Common myeloid progenitor, CD34-positive (primary cell): ENCODE results near the gene MEX3B.

Experiments
- CTCF ChIA-PET: fragments of 350-600 bp; sonication (Branson Sonifier 250); formaldehyde crosslinking; loops from one replicate; lab custom pipeline; 2021; ENCODE audit warnings: antibody characterized with exemption; lab: Charles Lee
- POLR2A ChIA-PET: fragments of 350-600 bp; sonication (Branson Sonifier 250); formaldehyde crosslinking; loops from one replicate; lab custom pipeline; 2021; ENCODE audit warnings: antibody characterized with exemption; lab: Charles Lee
- DNase-seq, 3 donors: peaks; one replicate each; pipeline versions ENCODE4 v3.0.0 to v3.0.0-alpha.2; 2013
- H3K27ac ChIP-seq, 2 experiments: 1 replicate in 1 of 2; 2 replicates in 1 of 2; pipeline ENCODE4 v1.7.0; 2013; ENCODE audit warnings: inconsistent platforms in 2 of 2, low read length in 2 of 2, mild to moderate bottlenecking in 2 of 2, low read depth in 1 of 2, moderate library complexity in 1 of 2; ENCODE audit not compliant: severe bottlenecking in 2 of 2, insufficient read depth in 1 of 2, poor library complexity in 1 of 2
- H3K27me3 ChIP-seq, 5 experiments: replicated peaks in 2 of 5; 1 replicate in 3 of 5; 2 replicates in 2 of 5; pipeline versions ENCODE4 v1.6.1 to v1.7.0; 2013; ENCODE audit warnings: low read length in 4 of 5, mild to moderate bottlenecking in 2 of 5, moderate library complexity in 2 of 5, inconsistent platforms in 1 of 5; ENCODE audit not compliant: insufficient read depth in 5 of 5, control insufficient read depth in 4 of 5
- H3K36me3 ChIP-seq, 4 experiments: 1 replicate in 2 of 4; 2 replicates in 2 of 4; pipeline versions ENCODE4 v1.6.1 to v1.7.0; 2013; ENCODE audit warnings: low read length in 3 of 4, control low read depth in 1 of 4, mild to moderate bottlenecking in 1 of 4; ENCODE audit not compliant: control insufficient read depth in 4 of 4, insufficient read depth in 4 of 4
- H3K4me1 ChIP-seq, 4 experiments: 1 replicate in 3 of 4; 2 replicates in 1 of 4; pipeline versions ENCODE4 v1.6.1 to v1.7.1; 2013; ENCODE audit warnings: low read length in 3 of 4, mild to moderate bottlenecking in 3 of 4, control low read depth in 1 of 4, inconsistent platforms in 1 of 4, moderate library complexity in 1 of 4; ENCODE audit not compliant: control insufficient read depth in 4 of 4, insufficient read depth in 4 of 4; ENCODE audit errors: control extremely low read depth in 1 of 4
- H3K4me3 ChIP-seq, 7 experiments: 1 replicate in 4 of 7; 2 replicates in 3 of 7; pipeline versions ENCODE4 v1.5.1 to v1.7.0; 2013; ENCODE audit warnings: mild to moderate bottlenecking in 7 of 7, low read length in 6 of 7, moderate library complexity in 6 of 7, inconsistent platforms in 2 of 7, low read depth in 2 of 7, control low read depth in 1 of 7; ENCODE audit not compliant: insufficient read depth in 4 of 7, control insufficient read depth in 1 of 7; ENCODE audit errors: extremely low read depth in 1 of 7
- H3K9me3 ChIP-seq, 5 experiments: 1 replicate in 4 of 5; 2 replicates in 1 of 5; pipeline versions ENCODE4 v1.6.1 to v1.7.1; 2013; ENCODE audit warnings: low read length in 4 of 5, mild to moderate bottlenecking in 2 of 5, inconsistent platforms in 1 of 5, low read depth in 1 of 5, moderate library complexity in 1 of 5; ENCODE audit not compliant: control insufficient read depth in 4 of 5, insufficient read depth in 2 of 5; ENCODE audit errors: control extremely low read depth in 1 of 5
- WGBS: methylation state at CpG from one replicate; pipeline ENCODE4 v1.1.5; 2013; ENCODE audit not compliant: insufficient coverage; 5-methylcytosine and 5-hydroxymethylcytosine counted together

The MEX3B gene

GRCh38 chr15:82051664-82052063, 5.8 kb upstream of the MEX3B start:
- WGBS = 70% methylated on average over 6 of the region's 6 CpGs
- no peak for DNase-seq
- Histone ChIP-seq H3K36me3 (no peaks in the 10 kb centered on the region), H3K4me1 (peaks cover 0 to 9% (median 7%) of the 10 kb centered on the region in 4 experiments), H3K9me3 (no peaks in the 10 kb centered on the region), H3K4me3 (no peak overlapping the region), H3K27ac (no peak overlapping the region), H3K27me3 (peaks cover 0 to 3% (median 2%) of the 10 kb centered on the region in 5 experiments)
- POLR2A ChIA-PET = no interaction called here
- CTCF ChIA-PET = interaction anchor here (1.0 kb wide), 1 partner anchor 57 kb away, joined by 4 read pairs; no protein-coding TSS in a partner anchor

- ChIA-PET CTCF (interaction anchor here (0.9 to 2.7 kb wide), 7 partner anchors 9 to 639 kb away, joined by 3 to 16 read pairs (median 3); no protein-coding TSS in a partner anchor), POLR2A (no interaction called here)
- Histone ChIP-seq H3K27ac (no peak overlapping the region), H3K9me3 (no peaks in the 10 kb centered on the region), H3K36me3 (peaks cover 0 to under 1% (median 0%) of the 10 kb centered on the region in 4 experiments), H3K4me3 (no peak overlapping the region), H3K4me1 (peaks cover 0 to 19% (median 14%) of the 10 kb centered on the region in 4 experiments), H3K27me3 (peaks cover 0 to 3% (median 0%) of the 10 kb centered on the region in 5 experiments)
- no peak for DNase-seq
- WGBS = 100% methylated on average over 6 of the region's 8 CpGs
Observed at GRCh38 chr15:82048811-82049210, 3.0 kb upstream of the MEX3B start.

GRCh38 chr15:82047453-82048400, 1.9 kb upstream of the MEX3B start:
- Histone ChIP-seq H3K36me3 (peaks cover 0 to 11% (median 7%) of the 10 kb centered on the region in 4 experiments), H3K27ac (peak overlapping the region in 1 of 2 experiments; percentile 25), H3K4me3 (peak overlapping the region; percentile 59 to 96 (median 79)), H3K27me3 (peaks cover 0 to 3% (median 0%) of the 10 kb centered on the region in 5 experiments), H3K9me3 (no peaks in the 10 kb centered on the region), H3K4me1 (peaks cover 0 to 27% (median 24%) of the 10 kb centered on the region in 4 experiments)
- ChIA-PET CTCF (interaction anchor here (0.8 to 2.7 kb wide), 6 partner anchors 34 to 637 kb away, joined by 3 to 16 read pairs (median 4); no protein-coding TSS in a partner anchor), POLR2A (interaction anchor here (0.8 to 1.9 kb wide), 4 partner anchors 100 to 637 kb away, joined by 3 to 5 read pairs (median 4); no protein-coding TSS in a partner anchor)
- WGBS = 14% methylated on average over 42 of the region's 56 CpGs
- DNase-seq = peak in 1 of 3 donors; percentile 20

- no peaks in the 10 kb centered on the region for H3K9me3 ChIP-seq
- H3K27me3 ChIP-seq = peaks cover 0 to 3% (median 0%) of the 10 kb centered on the region in 5 experiments
- POLR2A ChIA-PET = interaction anchor here (0.6 to 1.9 kb wide), 6 partner anchors 29 to 637 kb away, joined by 3 to 8 read pairs (median 4); no protein-coding TSS in a partner anchor
- H3K36me3 ChIP-seq = peaks cover 0 to 18% (median 9%) of the 10 kb centered on the region in 4 experiments
- H3K4me1 ChIP-seq = peaks cover 0 to 29% (median 27%) of the 10 kb centered on the region in 4 experiments
- peak overlapping the region; percentile 80 to 96 (median 90) for H3K4me3 ChIP-seq
- peak; percentile 95 to 99 (median 98) for DNase-seq
- CTCF ChIA-PET = interaction anchor here (0.6 to 2.7 kb wide), 4 partner anchors 17 to 636 kb away, joined by 3 to 10 read pairs (median 3); no protein-coding TSS in a partner anchor
- 0% methylated on average over 86 of the region's 111 CpGs for WGBS
- H3K27ac ChIP-seq = peak overlapping the region; percentile 81 to 89
Observed at GRCh38 chr15:82046666-82047452, 1.0 kb upstream of the MEX3B start.

- Histone ChIP-seq H3K27ac (peak overlapping the region in 1 of 2 experiments; percentile 68), H3K9me3 (no peaks in the 10 kb centered on the region), H3K4me1 (peaks cover 0 to 37% (median 30%) of the 10 kb centered on the region in 4 experiments), H3K4me3 (peak overlapping the region; percentile 75 to 96 (median 87)), H3K36me3 (peaks cover 0 to 22% (median 12%) of the 10 kb centered on the region in 4 experiments), H3K27me3 (peaks cover 0 to 3% (median 0%) of the 10 kb centered on the region in 5 experiments)
- WGBS = 0% methylated on average over 60 of the region's 71 CpGs
- DNase-seq = peak; percentile 7 to 54 (median 38)
- ChIA-PET CTCF (interaction anchor here (0.7 kb wide), 1 partner anchor 105 kb away, joined by 3 read pairs; no protein-coding TSS in a partner anchor), POLR2A (interaction anchor here (0.5 to 1.9 kb wide), 5 partner anchors 12 to 1055 kb away, joined by 3 to 8 read pairs (median 3); no protein-coding TSS in a partner anchor)
Observed at GRCh38 chr15:82045179-82045891, 483 bp downstream of the MEX3B start.
